HG03575 (cell line): ENCODE data around the gene KCNQ1OT1.

Experiments used
- ATAC-seq: cut with Tn5 transposase; IDR thresholded peaks from one replicate; pipeline ENCODE4 v1.9.1; 2021; ENCODE audit not compliant: unreplicated experiment, insufficient number of reproducible peaks, low FRiP score; ENCODE audit errors: extremely low read depth

Gene KCNQ1OT1

GRCh38 chr11:2738551-2739431 is 39.0 kb upstream of the KCNQ1OT1 start:
- ATAC-seq = no peak

GRCh38 chr11:2737866-2738265 is 38.1 kb upstream of the KCNQ1OT1 start:
- no peak for ATAC-seq

DNA sequence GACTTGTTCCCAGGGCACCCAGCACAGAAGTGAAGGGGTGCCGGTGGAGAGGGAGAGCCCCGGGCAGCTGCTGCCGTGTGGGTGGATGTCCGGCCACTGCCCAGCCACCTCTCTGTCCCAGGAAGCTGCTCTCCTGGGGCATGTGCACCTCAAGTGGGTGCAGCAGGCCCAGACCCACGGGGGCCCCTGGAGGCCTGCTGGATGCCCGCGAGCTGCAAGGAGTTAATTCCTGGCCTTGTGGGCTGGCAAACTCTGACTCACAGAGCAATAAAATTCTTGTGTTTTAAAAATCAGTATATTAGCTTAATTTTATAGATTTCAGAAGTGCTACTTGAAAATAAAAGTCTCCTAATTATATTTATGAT is 37.4 kb upstream of the KCNQ1OT1 start:
- no peak for ATAC-seq

DNA sequence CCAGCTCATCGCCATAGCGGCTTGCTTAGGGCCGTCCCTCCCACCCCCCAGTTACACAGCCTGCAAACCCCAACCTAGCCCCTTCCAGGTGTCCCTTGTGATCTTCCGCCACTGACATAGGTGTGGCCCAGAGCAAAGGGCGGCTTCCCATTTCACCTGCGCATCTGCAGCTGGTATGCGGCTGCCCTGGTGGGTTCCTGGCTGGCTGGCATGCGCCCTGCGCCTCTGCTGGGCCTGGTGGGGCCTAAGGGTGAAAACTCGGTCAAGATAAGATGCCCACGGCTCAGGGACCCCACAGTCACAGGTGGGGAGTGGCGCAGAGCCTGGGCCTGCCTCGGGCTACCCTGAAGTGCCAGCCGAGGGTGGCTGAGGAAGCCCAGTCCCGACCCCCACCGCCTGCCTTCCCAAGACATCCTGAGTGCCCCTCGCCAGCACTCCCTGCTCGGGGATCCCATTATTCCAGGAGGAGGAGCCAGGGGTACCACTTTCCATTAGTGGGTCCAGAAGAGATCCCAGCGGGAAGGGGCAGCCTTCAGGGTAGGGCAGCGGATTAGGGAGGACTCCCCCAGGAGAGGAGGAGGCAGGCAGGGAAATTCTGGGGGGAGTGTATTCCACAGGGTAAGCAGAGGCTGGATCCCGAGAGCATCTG is 36.9 kb upstream of the KCNQ1OT1 start:
- ATAC-seq = no peak

- no peak for ATAC-seq
Measured at GRCh38 chr11:2735053-2735589, 35.3 kb upstream of the KCNQ1OT1 start.

DNA sequence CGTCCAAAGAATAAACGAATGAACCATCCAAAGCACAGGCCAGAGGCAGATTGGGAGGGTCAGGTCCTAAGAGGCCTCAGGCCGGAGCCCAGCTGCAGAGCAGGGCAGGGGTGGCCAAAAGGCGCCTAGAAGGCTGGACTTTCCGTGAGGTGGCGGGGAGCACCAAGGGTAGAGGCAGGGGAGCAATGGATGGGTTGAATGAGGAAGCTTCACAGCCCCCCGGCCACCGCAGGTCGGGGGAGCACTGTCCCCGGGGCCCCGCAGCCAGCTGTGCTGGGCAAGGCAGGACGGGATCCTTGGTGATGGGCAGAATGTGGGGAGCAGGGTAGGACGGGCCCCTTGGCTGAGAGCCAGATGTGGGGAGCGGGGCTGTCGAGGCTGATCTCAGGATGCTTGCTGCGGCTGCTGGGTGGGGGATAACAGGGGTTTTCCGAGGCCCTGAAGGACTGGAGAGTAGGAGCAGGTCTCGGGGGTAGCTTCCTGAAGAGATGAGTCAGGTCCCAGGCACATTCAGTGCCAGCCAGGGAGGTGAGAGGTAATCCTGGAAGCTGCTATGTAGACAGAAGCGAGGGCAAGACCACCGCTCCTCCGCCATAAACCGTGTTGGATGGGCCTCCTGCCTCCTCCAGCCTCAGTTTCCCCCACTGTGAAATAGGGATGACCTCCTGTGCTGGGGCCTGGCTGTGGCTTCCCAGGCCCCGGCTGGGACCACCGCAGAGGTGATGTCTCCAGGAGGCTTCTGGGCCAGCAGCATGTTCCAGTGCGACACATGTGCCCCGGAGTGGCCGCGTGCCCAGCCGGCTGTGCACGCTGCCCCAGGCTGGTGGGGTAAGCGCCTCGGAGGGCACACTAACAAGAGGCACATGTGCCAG is 34.6 kb upstream of the KCNQ1OT1 start:
- ATAC-seq = no peak

- ATAC-seq = no peak
Measured at GRCh38 chr11:2732940-2733628, 33.3 kb upstream of the KCNQ1OT1 start.

DNA sequence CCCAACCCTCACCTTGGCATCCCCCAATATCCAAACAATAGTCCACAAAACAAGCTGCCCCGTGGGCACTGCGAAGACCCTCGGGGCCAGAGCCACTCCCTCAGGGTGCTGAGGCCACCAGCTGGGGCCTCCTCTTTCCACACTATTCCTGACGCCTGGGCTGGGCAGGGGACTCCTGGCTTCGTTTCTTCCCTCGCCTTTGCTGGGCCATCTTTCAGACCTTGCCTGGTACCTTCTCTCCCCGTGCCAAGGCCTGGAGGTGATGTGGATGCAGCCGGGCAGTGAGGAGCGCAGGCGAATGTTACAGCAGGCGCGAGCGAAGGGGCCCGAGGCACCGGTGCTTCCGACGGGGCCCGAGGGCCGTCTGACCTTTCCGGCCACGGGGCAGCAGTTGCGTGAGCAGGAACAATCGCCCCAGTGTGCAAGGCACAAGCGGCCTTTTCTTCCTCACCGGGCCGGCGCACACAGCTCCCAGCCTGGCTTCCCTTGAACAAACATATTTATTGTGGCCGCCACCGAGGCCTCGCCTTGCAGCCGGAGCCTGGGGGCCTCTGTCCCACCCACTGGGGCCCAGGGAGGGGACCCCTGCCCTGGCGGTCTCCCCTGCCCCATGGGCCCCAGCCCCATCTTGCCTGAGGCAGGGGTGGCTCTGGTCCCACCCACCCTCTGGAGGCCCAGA is 32.6 kb upstream of the KCNQ1OT1 start:
- ATAC-seq = no peak

GRCh38 chr11:2731130-2732125 is 31.6 kb upstream of the KCNQ1OT1 start:
- ATAC-seq = no peak

- ATAC-seq = no peak
Measured at GRCh38 chr11:2730272-2731129, 30.7 kb upstream of the KCNQ1OT1 start.

DNA sequence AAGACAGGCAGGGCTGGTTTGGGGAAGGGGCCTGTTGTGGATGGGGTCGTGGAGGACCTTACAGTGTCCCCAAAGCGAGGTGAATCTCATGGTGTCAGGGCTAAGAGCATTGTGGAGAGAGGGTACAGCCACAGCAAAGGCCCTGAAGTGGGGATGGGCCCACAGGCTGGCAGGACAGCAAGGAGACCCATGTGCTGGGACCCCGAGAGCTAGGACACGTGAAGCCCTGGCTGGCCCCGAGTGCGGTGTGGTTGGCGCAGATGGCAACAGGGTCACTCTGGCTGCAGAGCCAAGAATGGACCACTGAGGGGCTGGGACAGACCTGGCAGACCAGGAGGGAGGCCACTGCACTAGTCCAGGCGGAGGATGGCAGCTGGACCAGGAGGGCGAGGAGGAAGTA is 30.0 kb upstream of the KCNQ1OT1 start:
- no peak for ATAC-seq

DNA sequence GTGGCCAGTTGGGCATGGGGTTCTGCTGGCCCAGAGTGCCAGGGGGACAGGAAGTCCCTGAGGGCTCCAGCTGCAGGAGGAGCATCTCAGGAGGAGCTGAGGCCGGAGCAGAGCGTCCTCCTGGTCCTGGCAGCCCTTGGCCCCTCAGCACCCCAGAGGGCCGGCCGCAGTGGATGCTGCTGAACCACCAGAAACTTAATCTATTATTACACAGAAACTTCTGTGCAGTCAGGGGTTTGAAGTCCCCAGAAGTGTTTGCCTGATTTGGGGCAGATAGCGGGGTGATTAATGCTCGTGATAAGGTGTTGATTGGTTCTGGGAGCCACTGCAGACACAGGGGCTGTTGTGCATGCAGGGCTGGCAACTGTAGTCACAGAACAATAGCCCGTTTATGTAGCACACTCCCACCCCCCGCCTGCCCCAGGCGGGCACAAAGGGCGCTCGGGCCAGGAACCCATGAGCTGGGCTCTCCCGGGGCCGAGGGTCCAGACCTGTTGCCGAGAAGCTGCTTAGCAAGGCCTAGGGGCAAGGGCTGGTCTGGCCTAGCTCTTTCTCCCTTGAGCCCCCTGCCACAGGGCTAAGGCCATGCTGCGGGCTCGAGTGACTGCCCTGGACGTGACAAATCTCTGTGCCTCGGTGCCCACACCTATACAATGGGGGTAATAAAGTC is 29.0 kb upstream of the KCNQ1OT1 start:
- no peak for ATAC-seq

GRCh38 chr11:2728128-2728662 is 28.4 kb upstream of the KCNQ1OT1 start:
- no peak for ATAC-seq

DNA sequence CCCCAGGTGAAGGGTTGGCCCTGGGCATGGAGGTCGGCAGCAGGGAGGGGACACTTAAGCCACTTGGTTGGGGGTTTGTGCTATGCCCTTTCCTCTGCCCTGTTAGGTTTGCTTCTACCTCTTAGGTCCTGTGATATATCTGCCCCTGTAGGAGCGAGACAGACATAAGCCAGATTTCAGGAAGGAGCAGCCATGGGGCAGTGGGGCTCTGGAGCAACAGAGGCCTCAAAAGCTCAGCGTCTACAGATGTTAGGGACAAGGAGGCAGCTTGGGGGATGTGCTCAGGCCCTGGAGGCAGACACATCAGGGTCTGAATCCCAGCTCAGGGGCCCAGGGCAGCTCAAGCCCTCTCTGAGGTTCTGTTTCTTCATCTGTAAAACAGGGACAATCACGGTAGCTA is 27.2 kb upstream of the KCNQ1OT1 start:
- ATAC-seq = no peak

DNA sequence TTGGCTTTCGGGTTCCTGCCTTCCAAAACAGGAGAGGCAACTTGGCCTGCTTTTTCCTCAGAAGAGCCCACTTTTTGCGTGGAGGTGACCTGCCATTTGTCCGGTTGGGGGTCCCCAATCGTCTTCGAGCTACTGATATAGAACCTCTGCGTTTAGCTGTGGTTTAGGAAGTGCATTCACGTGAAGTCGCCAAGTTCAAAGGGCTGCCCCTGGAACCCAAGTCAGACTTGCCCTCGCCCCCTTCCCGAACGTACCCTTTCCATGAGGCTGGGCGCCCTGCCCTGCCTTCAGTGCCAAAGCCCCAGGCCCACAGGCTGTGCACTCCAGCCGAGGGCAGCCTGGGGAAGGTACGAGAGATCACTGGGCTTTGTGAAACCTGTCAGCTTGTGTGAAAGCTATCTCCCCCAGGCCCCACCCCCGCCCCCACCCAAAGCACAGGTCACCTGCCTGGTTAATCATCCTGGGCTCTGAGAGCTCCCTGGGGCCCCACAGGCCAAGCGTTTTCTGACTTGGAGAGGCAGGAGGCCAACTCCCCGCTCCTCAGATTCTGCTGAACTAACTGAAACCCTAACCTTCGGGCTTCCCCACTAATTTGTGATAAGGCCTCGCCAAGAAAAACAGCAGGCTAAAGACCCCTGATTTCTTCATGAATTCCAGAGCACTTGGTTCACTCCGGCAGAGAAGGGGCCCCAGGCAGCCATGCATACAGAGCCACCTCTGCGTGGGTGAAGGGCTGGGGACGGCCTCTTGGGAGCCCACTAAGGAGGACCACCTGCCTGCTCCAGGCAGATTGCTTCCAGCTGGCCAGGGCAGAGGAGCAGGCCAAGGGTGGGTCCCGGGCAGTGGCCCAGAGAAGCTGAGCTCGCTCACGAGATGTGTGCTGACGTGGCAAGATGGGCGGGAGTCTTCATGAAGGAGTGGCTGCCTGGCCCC is 25.8 kb upstream of the KCNQ1OT1 start:
- no peak for ATAC-seq
